HepG2 (cell line): ENCODE results near the gene MCMBP. TPM values are rescaled to one million over a fixed set of nuclear protein-coding genes. Genes with fewer than 3 reads are reported as not detected.

Experiments
- CREM ChIP-seq, 2 experiments: sonication (generic) in 1 of 2; formaldehyde crosslinking in 1 of 2; IDR thresholded peaks; 2 replicates each; pipeline versions ENCODE4 v1.4.0 to v1.6.1; 2016 to 2020; ENCODE audit warnings: antibody characterized with exemption in 1 of 2, mild to moderate bottlenecking in 1 of 2, missing genetic modification reagents in 1 of 2
- ETV6 ChIP-seq: sonication (generic); formaldehyde crosslinking; conservative IDR thresholded peaks from 2 replicates; pipeline ENCODE4 v1.4.0; 2020; ENCODE audit warnings: missing genetic modification reagents
- PAF1 ChIP-seq: IDR thresholded peaks from 2 replicates; pipeline ENCODE4 v1.6.1; 2016; ENCODE audit warnings: missing genetic modification reagents, missing compliant biosample characterization
- RAD21 ChIP-seq: fragments of 450-650 bp; formaldehyde crosslinking; IDR thresholded peaks from 2 replicates; pipeline ENCODE4 v1.5.0; 2020; ENCODE audit warnings: mild to moderate bottlenecking
- TBL1XR1 ChIP-seq: fragments of 150-350 bp; IDR thresholded peaks from 2 replicates; pipeline ENCODE4 v1.6.1; 2014; ENCODE audit warnings: borderline replicate concordance, low read length; ENCODE audit not compliant: partially characterized antibody
- YEATS2 ChIP-seq: sonication (generic); formaldehyde crosslinking; IDR thresholded peaks from 2 replicates; pipeline ENCODE4 v1.4.0; 2020; ENCODE audit warnings: missing genetic modification reagents, borderline replicate concordance
- ZBTB8A ChIP-seq: sonication (generic); formaldehyde crosslinking; IDR thresholded peaks from 2 replicates; pipeline ENCODE4 v1.4.0; 2020; ENCODE audit warnings: mild to moderate bottlenecking, low read depth, missing genetic modification reagents, borderline replicate concordance
- ZNF124 ChIP-seq: sonication (generic); formaldehyde crosslinking; IDR thresholded peaks from 2 replicates; pipeline ENCODE4 v1.4.0; 2020; ENCODE audit warnings: missing genetic modification reagents
- ZNF282 ChIP-seq: fragments of 450-650 bp; IDR thresholded peaks from 2 replicates; pipeline ENCODE4 v1.6.1; 2018; ENCODE audit not compliant: partially characterized antibody
- ZNF616 ChIP-seq: sonication (generic); formaldehyde crosslinking; IDR thresholded peaks from 2 replicates; pipeline ENCODE4 v1.5.0; 2020; ENCODE audit warnings: low read depth, mild to moderate bottlenecking, missing genetic modification reagents
- ZNF678 ChIP-seq: sonication (generic); formaldehyde crosslinking; IDR thresholded peaks from 2 replicates; pipeline ENCODE4 v1.4.0; 2020; ENCODE audit warnings: mild to moderate bottlenecking, missing genetic modification reagents
- ZNF749 ChIP-seq: sonication (generic); formaldehyde crosslinking; IDR thresholded peaks from 2 replicates; pipeline ENCODE4 v1.8.0; 2022; ENCODE audit warnings: mild to moderate bottlenecking, missing genetic modification reagents, moderate library complexity, borderline replicate concordance
- ZNF781 ChIP-seq: sonication (generic); formaldehyde crosslinking; IDR thresholded peaks from 2 replicates; pipeline ENCODE4 v1.5.1; 2020; ENCODE audit warnings: borderline replicate concordance, mild to moderate bottlenecking, missing genetic modification reagents; ENCODE audit errors: not compliant biosample characterization
- ZNF792 ChIP-seq: IDR thresholded peaks from 2 replicates; pipeline ENCODE4 v1.6.1; 2016
- ZNF878 ChIP-seq: sonication (generic); formaldehyde crosslinking; IDR thresholded peaks from 2 replicates; pipeline ENCODE4 v1.8.1; 2023; ENCODE audit warnings: mild to moderate bottlenecking, missing genetic modification reagents, moderate library complexity
- polyA plus RNA-seq, 8 experiments: library from polyadenylated mRNA; depleted of rRNA in 3 of 8; stranded (reverse) in 7 of 8; unstranded in 1 of 8; fragments of >200 nt; fragmentation: Illumina TruSeq in 4 of 8; extraction: Trizol in 4 of 8; gene quantifications; 2 replicates each; pipeline versions ENCODE4 v1.2.1 to v1.2.3, GENCODE V29; 2011 to 2016; ENCODE audit warnings: low read depth in 4 of 8, missing spikeins in 1 of 8, mixed read lengths in 1 of 8; ENCODE audit not compliant: insufficient read depth in 1 of 8
- total RNA-seq, 5 experiments: library from RNA; depleted of rRNA; stranded (reverse); fragments of >200 nt; fragmentation: Illumina TruSeq; extraction: Trizol; gene quantifications; 2 replicates each; pipeline ENCODE4 v1.2.3, GENCODE V29; 2016; ENCODE audit warnings: low read depth in 1 of 5
- TF ChIP-seq, protein P1 (sequence below): sonication (generic); formaldehyde crosslinking; IDR thresholded peaks from 2 replicates; pipeline ENCODE4 v1.4.0; 2020; ENCODE audit warnings: missing genetic modification reagents
- TF ChIP-seq, protein P2 (sequence below): sonication (generic); formaldehyde crosslinking; IDR thresholded peaks from 2 replicates; pipeline ENCODE4 v1.4.0; 2020; ENCODE audit warnings: missing genetic modification reagents
- TF ChIP-seq, protein P3 (sequence below): sonication (generic); formaldehyde crosslinking; IDR thresholded peaks from 2 replicates; pipeline ENCODE4 v1.4.0; 2020; ENCODE audit warnings: missing genetic modification reagents, borderline replicate concordance
- TF ChIP-seq, protein P4 (sequence below): sonication (generic); formaldehyde crosslinking; IDR thresholded peaks from 2 replicates; pipeline ENCODE4 v1.8.1; 2023; ENCODE audit warnings: mild to moderate bottlenecking, moderate library complexity, missing genetic modification reagents

The MCMBP gene
- total and polyA plus RNA-seq, 2 of the 13 experiments (the other 11 are each of a cell fraction or from before 2014, with no cell fraction given): 35.7 to 62.4 TPM

DNA sequence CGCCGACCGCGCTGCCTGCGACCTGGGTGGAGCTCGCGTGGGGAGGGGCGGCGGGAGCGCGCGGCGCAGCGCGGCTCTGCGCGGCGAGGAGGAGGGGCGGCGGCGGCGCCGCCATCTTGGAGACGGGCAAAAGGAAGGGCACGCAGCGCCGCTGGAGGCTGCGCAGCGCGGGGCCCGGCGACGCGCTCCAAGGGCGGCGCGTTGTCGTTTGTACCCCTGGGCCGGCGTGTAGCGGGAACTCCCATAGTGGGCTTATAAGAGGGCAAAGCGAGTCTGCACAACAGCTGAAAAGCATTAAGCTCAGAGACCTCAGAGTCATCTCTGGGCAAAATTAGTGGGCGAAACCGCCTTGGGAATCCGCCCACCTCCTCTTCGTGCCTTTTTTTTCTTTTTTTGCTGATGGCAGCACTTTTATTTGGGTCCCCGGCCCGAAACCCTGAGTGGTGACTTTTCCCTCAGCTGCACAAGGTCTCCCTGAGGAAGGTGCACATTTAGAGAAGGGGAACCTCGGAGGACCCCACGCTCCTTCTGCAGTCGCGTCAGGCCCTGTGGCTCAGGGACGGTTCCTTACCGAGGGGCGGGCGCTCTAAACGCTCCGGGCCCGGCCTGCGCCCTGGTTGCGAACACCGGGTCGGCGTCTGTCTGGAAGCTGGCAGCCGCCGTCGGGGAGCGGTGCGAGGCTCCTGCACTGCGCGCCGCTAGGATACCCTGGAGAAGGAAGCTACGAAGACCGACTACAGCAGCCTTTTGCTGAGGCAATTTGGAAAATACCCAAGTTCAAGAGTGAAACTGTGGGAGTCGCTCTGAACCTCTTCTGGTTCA, 428 bp upstream of the MCMBP start (continued):
- TF ChIP-seq, protein P1, sequence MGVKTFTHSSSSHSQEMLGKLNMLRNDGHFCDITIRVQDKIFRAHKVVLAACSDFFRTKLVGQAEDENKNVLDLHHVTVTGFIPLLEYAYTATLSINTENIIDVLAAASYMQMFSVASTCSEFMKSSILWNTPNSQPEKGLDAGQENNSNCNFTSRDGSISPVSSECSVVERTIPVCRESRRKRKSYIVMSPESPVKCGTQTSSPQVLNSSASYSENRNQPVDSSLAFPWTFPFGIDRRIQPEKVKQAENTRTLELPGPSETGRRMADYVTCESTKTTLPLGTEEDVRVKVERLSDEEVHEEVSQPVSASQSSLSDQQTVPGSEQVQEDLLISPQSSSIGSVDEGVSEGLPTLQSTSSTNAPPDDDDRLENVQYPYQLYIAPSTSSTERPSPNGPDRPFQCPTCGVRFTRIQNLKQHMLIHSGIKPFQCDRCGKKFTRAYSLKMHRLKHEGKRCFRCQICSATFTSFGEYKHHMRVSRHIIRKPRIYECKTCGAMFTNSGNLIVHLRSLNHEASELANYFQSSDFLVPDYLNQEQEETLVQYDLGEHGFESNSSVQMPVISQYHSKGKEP (CRISPR knock-in tag): peak; percentile 26; the same call in 1 of the 2 replicates
- TF ChIP-seq TBL1XR1: no peak
- TF ChIP-seq ZBTB8A (CRISPR knock-in tag): no peak
- TF ChIP-seq ZNF124: 0 out of 2 replicates have a peak, but pooled peaks have one; percentile 23
- TF ChIP-seq, protein P2, sequence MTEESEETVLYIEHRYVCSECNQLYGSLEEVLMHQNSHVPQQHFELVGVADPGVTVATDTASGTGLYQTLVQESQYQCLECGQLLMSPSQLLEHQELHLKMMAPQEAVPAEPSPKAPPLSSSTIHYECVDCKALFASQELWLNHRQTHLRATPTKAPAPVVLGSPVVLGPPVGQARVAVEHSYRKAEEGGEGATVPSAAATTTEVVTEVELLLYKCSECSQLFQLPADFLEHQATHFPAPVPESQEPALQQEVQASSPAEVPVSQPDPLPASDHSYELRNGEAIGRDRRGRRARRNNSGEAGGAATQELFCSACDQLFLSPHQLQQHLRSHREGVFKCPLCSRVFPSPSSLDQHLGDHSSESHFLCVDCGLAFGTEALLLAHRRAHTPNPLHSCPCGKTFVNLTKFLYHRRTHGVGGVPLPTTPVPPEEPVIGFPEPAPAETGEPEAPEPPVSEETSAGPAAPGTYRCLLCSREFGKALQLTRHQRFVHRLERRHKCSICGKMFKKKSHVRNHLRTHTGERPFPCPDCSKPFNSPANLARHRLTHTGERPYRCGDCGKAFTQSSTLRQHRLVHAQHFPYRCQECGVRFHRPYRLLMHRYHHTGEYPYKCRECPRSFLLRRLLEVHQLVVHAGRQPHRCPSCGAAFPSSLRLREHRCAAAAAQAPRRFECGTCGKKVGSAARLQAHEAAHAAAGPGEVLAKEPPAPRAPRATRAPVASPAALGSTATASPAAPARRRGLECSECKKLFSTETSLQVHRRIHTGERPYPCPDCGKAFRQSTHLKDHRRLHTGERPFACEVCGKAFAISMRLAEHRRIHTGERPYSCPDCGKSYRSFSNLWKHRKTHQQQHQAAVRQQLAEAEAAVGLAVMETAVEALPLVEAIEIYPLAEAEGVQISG: peak; percentile 78
- TF ChIP-seq, protein P3, sequence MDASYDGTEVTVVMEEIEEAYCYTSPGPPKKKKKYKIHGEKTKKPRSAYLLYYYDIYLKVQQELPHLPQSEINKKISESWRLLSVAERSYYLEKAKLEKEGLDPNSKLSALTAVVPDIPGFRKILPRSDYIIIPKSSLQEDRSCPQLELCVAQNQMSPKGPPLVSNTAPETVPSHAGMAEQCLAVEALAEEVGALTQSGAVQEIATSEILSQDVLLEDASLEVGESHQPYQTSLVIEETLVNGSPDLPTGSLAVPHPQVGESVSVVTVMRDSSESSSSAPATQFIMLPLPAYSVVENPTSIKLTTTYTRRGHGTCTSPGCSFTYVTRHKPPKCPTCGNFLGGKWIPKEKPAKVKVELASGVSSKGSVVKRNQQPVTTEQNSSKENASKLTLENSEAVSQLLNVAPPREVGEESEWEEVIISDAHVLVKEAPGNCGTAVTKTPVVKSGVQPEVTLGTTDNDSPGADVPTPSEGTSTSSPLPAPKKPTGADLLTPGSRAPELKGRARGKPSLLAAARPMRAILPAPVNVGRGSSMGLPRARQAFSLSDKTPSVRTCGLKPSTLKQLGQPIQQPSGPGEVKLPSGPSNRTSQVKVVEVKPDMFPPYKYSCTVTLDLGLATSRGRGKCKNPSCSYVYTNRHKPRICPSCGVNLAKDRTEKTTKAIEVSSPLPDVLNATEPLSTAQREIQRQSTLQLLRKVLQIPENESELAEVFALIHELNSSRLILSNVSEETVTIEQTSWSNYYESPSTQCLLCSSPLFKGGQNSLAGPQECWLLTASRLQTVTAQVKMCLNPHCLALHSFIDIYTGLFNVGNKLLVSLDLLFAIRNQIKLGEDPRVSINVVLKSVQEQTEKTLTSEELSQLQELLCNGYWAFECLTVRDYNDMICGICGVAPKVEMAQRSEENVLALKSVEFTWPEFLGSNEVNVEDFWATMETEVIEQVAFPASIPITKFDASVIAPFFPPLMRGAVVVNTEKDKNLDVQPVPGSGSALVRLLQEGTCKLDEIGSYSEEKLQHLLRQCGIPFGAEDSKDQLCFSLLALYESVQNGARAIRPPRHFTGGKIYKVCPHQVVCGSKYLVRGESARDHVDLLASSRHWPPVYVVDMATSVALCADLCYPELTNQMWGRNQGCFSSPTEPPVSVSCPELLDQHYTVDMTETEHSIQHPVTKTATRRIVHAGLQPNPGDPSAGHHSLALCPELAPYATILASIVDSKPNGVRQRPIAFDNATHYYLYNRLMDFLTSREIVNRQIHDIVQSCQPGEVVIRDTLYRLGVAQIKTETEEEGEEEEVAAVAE (CRISPR knock-in tag): no peak
- TF ChIP-seq ZNF878 (CRISPR knock-in tag): peak; percentile 68; the same call in 1 of the 2 replicates
- TF ChIP-seq PAF1: no peak
- TF ChIP-seq ZNF792 (CRISPR knock-in tag): peak; percentile 45
- TF ChIP-seq YEATS2 (CRISPR knock-in tag): peak; percentile 56
- no peak for TF ChIP-seq ZNF678 (CRISPR knock-in tag)
- peak; percentile 42 for TF ChIP-seq ZNF781 (CRISPR knock-in tag)
- 0 out of 2 replicates have a peak, but pooled peaks have one; percentile 50 for TF ChIP-seq ZNF749 (CRISPR knock-in tag)
- peak; percentile 16; the same call in 1 of the 2 replicates for TF ChIP-seq RAD21 (CRISPR knock-in tag)
- TF ChIP-seq CREM (IDR thresholded peaks at IDR 0.05): 0 out of 2 replicates have a peak, but pooled peaks have one; percentile 22
- no peak for TF ChIP-seq CREM (CRISPR knock-in tag; IDR thresholded peaks at IDR 0.05)
- TF ChIP-seq ZNF282: no peak
- TF ChIP-seq, protein P4, sequence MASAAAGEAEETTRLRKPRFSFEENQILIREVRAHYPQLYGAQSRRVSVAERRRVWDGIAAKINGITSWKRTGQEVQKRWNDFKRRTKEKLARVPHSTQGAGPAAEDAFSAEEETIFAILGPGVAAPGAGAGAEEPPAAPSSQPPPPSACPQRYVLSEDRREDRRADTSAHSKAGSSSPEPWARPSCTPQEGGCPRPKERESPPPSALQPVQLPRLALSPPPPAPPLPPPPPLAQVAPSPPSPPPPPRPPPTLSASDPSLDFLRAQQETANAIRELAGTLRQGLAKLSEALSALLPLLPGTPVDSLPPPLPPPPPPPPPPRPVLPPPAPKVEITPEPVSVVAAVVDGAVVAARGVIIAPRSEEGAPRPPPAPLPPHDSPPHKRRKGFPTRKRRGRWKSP (CRISPR knock-in tag): peak; percentile 89
- TF ChIP-seq ZNF616 (CRISPR knock-in tag): no peak; the same call in 1 of the 2 replicates
- no peak for TF ChIP-seq ETV6
